ENCODE results near the gene RNF135. TPM values are rescaled to one million over a fixed set of nuclear protein-coding genes. Genes with fewer than 3 reads are reported as not detected.

The RNF135 gene
- total RNA-seq, 1 experiment from 2014 or later = 8.0 TPM

- Mint-ChIP-seq H3K4me1 (peaks cover 10% of the 10 kb centered on the region in 2 experiments), H3K36me3 (ENCODE audit: insufficient read depth in 1 of 3, low read depth in 3 of 3) (no peaks in the 10 kb centered on the region), H3K27me3 (ENCODE audit: low read depth) (peaks cover 5% of the 10 kb centered on the region), H3K27ac (no peak overlapping the region), H3K9me3 (no peaks in the 10 kb centered on the region), H3K4me3 (no peak overlapping the region)
- Histone ChIP-seq H3K56ac (ENCODE audit: insufficient read length, low read depth, low read length) (no peak overlapping the region), H3K79me2 (ENCODE audit: insufficient read depth, low read length) (no peaks in the 10 kb centered on the region), H3K27ac (ENCODE audit: insufficient read length, low read depth, low read length) (no peak overlapping the region), H3K9ac (ENCODE audit: extremely low read depth, insufficient read length, low read length) (no peak overlapping the region), H3K23ac (ENCODE audit: insufficient read length, low read depth, low read length) (no peak overlapping the region), H2BK15ac (ENCODE audit: low read depth, low read length) (no peak overlapping the region), H4K5ac (ENCODE audit: insufficient read length, low read depth, low read length) (no peak overlapping the region), H3K27me3 (ENCODE audit: insufficient read depth, low read length) (no peaks in the 10 kb centered on the region), H2AFZ (ENCODE audit: low read length) (no peak overlapping the region), H3K79me1 (ENCODE audit: insufficient read depth, low read depth, low read length, poor library complexity, severe bottlenecking) (no peaks in the 10 kb centered on the region), H2BK5ac (ENCODE audit: insufficient read length, low read length) (no peak overlapping the region), H4K8ac (replicated peaks; ENCODE audit: insufficient read length, low read depth, low read length) (no peak overlapping the region), H3T11ph (ENCODE audit: low read length) (no peak overlapping the region), H3K9me3 (ENCODE audit: control insufficient read depth, low read depth, low read length) (no peaks in the 10 kb centered on the region), H4K20me1 (ENCODE audit: control insufficient read depth, insufficient read depth, insufficient read length) (no peaks in the 10 kb centered on the region), H3K4ac (ENCODE audit: low read depth, low read length) (no peak overlapping the region), H2BK12ac (ENCODE audit: insufficient read length, low read depth, low read length) (no peak overlapping the region), H2BK120ac (ENCODE audit: low read depth, low read length, poor library complexity, severe bottlenecking) (no peak overlapping the region), H3K18ac (ENCODE audit: insufficient read length, low read depth, low read length) (no peak overlapping the region), H2AK5ac (ENCODE audit: insufficient read length, low read length) (no peak overlapping the region), H3K23me2 (ENCODE audit: insufficient read length, low read depth, low read length, poor library complexity, severe bottlenecking) (no peaks in the 10 kb centered on the region), H4K91ac (ENCODE audit: insufficient read length, low read depth, low read length) (no peak overlapping the region), H3K4me2 (ENCODE audit: insufficient read depth, insufficient read length, low read length) (no peak overlapping the region), H2BK20ac (ENCODE audit: low read depth, low read length, poor library complexity, severe bottlenecking) (no peak overlapping the region), H3K4me1 (ENCODE audit: insufficient read depth, low read length) (no peaks in the 10 kb centered on the region), H3K14ac (ENCODE audit: insufficient read depth, low read length) (no peak overlapping the region)
- TF ChIP-seq CTCF (conservative IDR thresholded peaks at IDR 0.05) = no peak
- DNase-seq = no peak
- no CpG with 5 or more reads among the region's 6 CpGs for WGBS (ENCODE audit: extremely low coverage, insufficient read length, low lambda C conversion rate)
Observed at GRCh38 chr17:30957741-30958140, 13.1 kb upstream of the RNF135 start.
